HG03135 (cell line): ENCODE measurements around the gene FBN1.

Experiments
- ATAC-seq: cut with Tn5 transposase; IDR thresholded peaks from one replicate; pipeline ENCODE4 v1.9.1; 2021; ENCODE audit warnings: mild to moderate bottlenecking, moderate library complexity; ENCODE audit not compliant: unreplicated experiment

Gene FBN1

DNA sequence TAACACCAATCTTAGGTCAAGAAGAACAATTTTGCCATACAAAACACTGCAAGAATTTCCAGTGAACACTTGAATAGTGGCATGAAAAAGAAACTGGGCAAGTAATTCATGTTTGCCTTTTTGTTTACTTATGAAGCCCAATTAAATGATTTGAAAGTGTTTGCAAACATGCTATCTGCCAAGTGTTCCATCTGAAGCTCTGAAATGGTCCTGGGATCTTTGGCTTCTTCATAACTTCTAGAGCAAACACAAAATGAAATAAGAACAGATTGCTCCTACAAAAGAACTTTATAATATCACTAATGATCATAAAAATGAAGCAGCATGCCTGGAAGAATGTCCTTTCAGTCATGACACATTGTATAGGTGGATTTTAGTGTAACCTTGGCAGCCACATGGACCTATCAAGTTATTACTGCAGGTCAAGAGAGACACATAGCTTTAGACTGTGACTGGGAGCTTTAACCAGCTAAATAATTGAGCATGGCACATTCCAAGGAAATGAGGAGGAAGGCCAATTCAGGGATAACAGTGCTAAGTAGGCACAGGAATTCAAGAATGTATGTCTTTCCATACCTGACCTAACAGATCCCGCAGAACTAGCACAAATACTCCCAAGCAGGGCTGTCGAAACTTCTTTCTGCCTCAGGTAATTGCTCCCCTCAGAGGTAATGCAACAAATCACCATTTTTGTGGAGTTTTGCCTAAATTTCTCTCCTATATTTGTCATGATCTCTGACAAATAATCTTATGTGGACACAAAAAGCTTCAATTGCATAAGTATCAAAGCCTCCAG lies 169.7 kb downstream of the FBN1 start:
- ATAC-seq: no peak

GRCh38 chr15:48473667-48474066 lies 171.8 kb downstream of the FBN1 start:
- ATAC-seq: no peak

DNA sequence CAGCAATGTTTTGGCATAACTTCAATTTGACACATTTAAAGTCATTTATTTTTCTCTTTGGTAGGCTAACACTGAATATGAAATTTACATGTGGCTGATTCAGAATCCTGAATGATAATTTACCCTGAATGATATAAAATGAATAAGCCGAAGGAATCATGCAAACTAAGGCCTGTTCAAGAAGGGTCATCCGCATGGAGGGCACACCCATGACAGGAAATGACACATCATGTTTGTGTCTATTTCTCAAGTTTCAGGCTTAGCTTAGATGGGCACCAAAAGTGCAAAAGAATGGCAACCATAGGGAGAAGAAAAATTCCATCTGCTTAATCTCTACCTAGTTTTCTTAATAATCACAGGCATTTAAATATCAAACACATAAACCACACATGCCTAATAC lies 172.8 kb downstream of the FBN1 start:
- ATAC-seq: no peak

GRCh38 chr15:48471073-48471472 lies 174.4 kb downstream of the FBN1 start:
- ATAC-seq: no peak

DNA sequence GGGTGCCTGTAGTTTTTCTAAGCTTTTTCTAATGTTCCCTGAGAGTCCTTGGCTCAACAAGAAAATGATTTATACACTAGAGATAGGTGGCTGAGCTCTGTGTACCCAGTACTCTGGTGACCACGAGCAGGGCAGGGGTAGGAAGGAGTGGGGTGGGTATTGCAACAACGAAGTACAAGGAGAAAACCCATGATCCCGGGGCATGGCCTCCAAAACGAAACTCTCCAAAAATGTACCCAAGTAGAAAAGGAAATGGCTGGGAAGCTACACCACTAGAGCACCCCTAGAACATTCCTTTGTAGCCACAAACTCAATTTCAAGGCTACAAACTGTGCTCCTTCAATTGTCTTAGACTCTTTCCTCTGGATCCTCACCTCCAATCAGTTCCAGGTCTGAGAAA lies 175.4 kb downstream of the FBN1 start:
- no peak for ATAC-seq

- ATAC-seq: no peak
Measured at GRCh38 chr15:48469681-48470080, 175.8 kb downstream of the FBN1 start.

DNA sequence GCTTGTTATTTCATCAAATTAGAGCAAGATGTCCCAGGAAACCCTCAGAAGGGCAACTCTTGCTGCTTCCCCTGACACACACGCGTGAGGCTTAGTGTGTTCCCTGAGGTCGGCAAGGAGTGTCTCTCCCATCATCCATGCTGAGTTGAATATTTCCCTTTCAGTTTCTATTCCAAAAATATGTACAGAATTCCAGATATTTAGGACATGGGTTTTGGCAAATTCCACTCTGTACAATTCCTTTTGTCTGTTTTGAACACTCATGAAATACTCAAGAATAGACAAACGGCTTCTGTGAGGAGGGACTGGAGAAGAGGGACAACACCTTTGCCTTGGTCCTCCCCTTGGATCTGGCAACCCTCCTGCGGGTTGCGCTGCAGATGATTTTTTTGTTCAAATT lies 176.2 kb downstream of the FBN1 start:
- ATAC-seq: no peak

DNA sequence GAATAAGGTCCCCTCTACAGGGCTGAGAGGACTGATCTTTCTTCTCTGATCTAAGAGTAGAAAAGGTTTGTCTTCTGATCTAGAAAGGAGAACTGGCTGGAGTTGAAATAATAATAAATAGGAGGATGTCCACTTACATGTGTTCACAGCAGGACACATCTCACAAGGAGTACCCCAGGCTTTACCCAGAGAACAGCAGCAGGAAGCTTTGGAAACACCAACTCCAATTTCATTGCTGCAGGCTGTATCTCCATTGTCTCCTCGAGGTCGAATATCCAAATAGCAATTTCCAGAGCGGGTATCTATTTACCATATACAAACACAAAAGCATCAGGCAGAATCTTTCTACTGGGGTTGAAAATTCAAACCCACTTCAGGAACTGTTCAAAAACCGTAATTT lies 177.7 kb downstream of the FBN1 start:
- no peak for ATAC-seq

- ATAC-seq: no peak
Measured at GRCh38 chr15:48466820-48467219, 178.7 kb downstream of the FBN1 start.

DNA sequence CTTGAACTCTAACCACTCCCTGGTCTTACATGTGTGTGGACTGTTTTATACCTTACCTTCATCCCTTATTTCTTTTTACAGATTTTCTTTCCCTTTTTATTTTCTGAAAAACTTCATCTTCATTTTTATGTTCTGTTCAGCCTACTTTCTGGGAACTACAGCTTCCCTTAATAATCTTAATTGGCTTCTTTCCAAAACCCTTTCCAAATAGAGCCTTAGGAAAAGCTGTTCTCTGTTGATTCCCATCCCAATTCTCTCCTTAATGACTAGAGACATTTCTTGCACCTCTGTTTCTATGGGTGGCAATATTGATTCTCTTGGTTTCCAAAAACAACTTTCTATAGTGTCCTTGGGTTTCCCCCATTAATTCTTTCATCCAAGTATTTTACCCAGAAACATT lies 179.4 kb downstream of the FBN1 start:
- no peak for ATAC-seq

DNA sequence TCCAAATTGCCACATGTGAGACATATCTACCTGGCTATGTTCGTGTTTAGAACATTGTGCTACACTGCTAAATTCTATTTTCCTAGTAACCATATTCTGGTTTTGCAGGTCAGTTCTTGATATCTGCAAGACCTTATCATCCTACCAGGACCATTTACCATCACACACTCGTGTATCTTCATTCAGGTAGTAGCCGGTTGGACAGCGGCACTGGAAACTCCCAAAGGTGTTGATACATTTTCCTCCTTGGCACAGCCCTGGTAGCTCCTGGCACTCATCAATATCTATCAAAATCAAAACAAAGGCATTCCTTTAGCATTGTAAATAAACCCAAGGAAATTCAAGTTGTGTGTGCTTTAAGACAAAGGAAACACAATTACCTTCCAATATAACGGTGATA lies 180.1 kb downstream of the FBN1 start:
- no peak for ATAC-seq

GRCh38 chr15:48463366-48463880 lies 182.1 kb downstream of the FBN1 start:
- ATAC-seq: no peak

GRCh38 chr15:48462688-48463087 lies 182.8 kb downstream of the FBN1 start:
- ATAC-seq: no peak

GRCh38 chr15:48459571-48460442 lies 185.7 kb downstream of the FBN1 start:
- no peak for ATAC-seq

GRCh38 chr15:48458876-48459275 lies 186.6 kb downstream of the FBN1 start:
- no peak for ATAC-seq

GRCh38 chr15:48456134-48456533 lies 189.4 kb downstream of the FBN1 start:
- ATAC-seq: no peak

- no peak for ATAC-seq
Measured at GRCh38 chr15:48451736-48452135, 193.8 kb downstream of the FBN1 start.

GRCh38 chr15:48451241-48451640 lies 194.3 kb downstream of the FBN1 start:
- no peak for ATAC-seq

DNA sequence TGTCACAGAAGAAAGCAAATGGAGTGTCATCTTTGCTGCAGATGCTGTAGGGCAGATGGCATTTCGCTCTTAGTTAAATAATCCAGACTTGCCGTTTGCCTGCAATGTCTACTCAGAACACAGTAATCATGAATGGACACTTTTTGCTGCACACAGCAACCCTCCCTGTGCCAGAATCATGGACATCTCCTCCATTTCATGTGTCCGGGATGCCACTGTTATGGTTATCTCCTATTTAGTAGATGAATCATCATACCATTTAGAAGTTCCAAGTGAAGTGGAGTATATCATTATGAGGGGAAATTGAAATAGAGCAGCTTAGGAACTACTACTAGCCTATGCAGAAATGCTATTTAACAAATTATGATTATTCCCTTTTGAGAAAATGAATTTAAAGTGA lies 195.8 kb downstream of the FBN1 start:
- no peak for ATAC-seq

DNA sequence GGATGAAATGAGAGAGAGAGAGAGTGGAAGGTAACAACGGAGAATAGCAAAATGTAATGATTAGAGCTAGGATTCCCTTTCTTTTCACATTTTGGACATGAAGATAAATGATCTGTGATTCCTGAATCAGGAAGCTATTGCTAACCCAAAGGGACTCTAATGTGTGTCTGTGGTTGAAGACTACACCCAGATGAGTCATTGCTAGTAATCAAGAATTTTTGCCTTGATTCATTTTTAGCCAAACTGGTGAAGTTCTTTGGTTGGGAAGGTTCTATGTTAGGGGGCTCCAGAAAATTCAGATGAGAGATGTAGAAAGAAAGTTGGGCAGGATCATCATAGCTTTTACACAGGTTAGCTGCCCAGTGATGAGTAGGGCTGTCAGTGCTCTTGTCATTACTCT lies 197.9 kb downstream of the FBN1 start:
- no peak for ATAC-seq

DNA sequence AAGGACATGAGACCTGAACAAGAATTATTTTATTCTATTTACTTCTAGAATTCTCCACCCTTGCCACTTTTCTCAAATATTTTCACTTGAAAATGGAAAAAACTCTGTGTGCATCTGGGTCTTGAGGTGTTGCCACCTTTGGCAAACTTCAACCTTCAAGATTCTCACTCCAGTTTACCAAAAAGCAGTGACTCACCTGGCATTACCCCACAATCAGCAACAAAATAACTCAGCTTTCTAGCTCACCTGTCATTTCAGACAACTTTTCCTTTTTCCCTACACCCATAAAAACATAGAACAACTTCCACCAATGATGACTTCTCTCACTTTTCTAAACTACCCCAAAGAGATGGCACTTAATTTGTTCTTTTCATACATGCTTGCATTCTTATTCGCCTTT lies 198.5 kb downstream of the FBN1 start:
- ATAC-seq: no peak

DNA sequence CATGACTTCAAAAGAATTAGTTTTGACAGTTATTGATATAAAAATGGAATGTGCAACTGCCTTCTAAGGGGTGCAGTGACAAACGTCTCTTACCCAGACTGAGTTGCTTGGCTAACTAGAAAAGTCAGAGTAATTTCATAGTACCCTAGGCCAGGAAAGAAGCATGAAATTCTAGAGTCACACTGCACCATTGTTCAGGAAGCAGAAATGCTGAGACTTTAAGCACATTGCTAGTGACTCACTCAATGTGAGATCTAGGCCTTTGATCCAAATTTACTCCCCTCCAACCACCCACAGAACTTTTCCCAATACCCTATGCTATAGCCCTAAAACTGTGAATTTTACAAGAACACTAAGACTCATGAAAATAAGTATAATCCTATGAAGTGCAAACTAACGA lies 203.5 kb downstream of the FBN1 start:
- ATAC-seq: no peak
